NOMO-1 treated with dmso at 0.1 percent for 144 hours (cell line): Measurements from ENCODE around the gene NR1D1.

Experiments
- DNase-seq: peaks from one replicate; lab custom pipeline; 2025; ENCODE audit not compliant: unreplicated experiment; lab: John Stamatoyannopoulos, UW

NR1D1 gene

DNA sequence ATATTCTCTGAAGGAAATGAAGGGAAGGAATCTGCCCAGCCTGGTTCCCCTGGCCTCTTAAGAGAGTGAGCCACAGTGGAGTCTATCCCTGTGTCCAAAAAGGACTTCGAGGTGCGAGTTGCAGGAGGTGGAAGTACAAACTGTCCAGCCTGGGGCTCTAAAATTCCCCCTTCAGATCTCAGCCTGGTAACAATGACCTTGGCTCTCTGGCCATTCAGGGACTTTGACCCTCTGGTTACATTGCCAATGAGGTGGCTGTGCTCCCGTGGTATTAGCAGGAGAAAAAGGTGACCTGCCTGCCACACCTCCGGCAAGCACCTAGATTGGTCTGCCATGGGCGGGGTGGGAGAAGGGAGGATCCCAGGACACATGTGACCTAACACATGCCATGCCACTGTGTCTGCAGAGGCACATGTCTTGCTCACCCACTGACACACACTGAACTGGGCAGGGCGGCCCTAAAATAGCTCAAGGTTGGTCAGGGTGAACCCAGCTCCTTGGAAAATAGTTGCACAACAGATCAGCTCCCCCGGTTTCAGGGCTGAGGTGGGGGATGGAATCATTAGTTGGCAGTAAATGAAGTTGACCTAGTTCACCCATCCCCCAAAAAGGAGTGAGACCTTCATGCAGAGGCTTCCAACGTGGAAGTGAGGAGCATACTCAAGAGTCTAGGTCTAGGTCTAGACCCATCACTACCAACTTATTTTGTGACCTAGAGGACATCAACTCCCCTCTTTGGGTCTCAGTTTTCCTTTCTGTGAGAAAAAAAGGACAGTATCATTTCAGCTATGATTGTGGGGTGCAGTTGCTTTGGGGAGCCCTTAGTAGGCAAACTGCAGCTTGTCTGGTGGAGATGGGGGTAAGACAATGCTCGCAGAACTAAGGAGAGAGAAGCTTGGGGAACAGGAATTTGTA lies 2.2 kb downstream of the NR1D1 start:
- DNase-seq = no peak

GRCh38 chr17:40097087-40097486 lies 3.3 kb downstream of the NR1D1 start:
- no peak for DNase-seq

- no peak for DNase-seq
Observed at GRCh38 chr17:40095944-40096791, 4.2 kb downstream of the NR1D1 start.

DNA sequence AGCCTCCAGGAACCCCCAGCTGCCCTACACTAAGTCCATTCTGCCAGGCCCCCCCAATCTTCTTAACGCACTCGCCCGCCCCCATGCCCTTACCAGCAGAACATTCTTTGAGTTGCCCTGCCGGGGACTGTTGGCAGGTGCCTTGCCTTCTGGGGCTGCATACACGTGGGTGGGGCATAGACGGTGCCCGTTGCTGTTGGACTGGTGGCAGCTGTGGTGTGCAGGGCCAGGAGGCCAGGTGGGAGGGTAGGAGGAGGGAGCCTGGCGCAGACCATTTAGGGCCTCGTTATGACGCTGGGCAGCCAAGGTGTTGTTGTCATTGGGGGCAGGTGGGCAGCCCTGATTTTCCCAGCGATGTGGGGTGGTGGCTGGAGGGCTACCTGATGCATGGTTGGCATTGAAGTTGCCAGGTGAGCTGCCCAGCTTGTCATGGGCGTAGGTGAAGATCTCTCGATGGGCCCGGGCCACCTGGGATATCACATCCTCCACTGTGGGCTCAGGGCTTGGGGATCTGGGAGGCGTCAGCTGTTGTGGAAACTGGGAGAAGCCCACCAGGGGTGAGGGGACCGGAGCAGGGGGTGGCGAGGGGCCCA lies 4.9 kb downstream of the NR1D1 start:
- no peak for DNase-seq

GRCh38 chr17:40094874-40095273 lies 5.5 kb downstream of the NR1D1 start:
- DNase-seq = no peak

DNA sequence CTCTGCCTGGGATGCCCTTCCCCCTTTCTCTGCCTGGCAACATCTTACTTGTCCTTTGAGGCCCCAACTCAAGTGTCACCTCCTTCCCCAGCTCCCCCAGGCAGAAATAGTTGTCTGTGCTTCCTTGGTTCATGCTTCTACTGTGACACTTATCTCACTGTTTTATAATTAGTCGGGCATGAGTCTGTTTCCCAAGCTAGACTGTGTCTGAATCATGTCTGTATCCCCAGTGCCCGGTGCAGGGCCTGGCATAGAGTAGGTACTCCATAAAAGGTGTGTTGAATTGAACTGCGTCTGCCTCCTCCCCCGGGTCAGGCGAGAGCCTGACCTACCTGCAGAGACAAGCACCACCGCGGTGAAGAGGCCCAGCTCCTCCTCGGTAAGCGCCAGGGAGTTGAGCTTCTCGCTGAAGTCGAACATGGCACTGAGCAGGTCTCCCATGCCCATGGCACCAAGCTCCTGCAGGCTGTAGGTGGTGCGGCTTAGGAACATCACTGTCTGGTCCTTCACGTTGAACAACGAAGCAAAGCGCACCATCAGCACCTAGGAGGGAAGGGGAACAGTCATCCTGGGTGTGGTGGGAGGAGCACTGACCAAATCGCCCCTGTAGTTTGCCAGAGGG lies 6.7 kb downstream of the NR1D1 start:
- no peak for DNase-seq

DNA sequence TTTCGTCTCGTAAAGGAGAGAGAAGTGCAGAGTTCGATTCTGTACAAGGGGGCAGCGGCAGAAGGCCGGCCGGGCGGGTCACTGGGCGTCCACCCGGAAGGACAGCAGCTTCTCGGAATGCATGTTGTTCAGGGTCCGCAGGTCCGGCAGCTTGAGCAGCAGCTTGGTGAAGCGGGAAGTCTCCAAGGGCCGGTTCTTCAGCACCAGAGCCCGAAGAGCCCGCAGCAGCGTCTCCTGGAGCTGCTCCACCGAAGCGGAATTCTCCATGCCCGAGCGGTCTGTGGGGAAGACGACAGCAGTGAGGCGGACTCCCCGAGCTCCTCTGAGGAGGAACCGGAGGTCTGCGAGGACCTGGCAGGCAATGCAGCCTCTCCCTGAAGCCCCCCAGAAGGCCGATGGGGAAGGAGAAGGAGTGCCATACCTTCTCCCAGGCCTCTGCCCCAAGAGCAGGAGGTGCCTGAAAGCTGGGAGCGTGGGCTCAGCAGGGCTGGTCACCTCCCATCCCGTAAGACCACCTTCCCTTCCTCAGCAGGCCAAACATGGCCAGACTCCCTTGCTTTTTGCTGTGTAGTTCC lies 7.3 kb downstream of the NR1D1 start:
- DNase-seq = no peak

DNA sequence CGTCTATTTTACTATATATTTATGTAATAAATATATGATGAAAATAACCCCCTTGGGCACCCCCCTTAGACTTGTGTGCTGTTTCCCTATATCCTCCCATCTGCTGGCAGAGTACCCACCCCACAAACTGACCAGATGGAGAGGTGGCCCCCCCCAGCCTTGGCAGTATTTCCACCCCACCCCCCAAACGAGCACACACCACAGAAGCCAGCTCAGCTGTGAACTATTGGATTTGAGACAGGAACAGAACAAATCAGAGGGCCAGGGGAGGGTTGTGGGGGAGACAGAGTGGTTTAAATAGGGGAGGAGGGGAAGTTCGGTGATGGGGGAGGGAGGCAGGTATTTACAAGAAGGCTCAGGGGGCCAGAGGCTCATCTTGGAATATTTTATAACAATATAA lies 7.8 kb downstream of the NR1D1 start:
- DNase-seq = no peak

DNA sequence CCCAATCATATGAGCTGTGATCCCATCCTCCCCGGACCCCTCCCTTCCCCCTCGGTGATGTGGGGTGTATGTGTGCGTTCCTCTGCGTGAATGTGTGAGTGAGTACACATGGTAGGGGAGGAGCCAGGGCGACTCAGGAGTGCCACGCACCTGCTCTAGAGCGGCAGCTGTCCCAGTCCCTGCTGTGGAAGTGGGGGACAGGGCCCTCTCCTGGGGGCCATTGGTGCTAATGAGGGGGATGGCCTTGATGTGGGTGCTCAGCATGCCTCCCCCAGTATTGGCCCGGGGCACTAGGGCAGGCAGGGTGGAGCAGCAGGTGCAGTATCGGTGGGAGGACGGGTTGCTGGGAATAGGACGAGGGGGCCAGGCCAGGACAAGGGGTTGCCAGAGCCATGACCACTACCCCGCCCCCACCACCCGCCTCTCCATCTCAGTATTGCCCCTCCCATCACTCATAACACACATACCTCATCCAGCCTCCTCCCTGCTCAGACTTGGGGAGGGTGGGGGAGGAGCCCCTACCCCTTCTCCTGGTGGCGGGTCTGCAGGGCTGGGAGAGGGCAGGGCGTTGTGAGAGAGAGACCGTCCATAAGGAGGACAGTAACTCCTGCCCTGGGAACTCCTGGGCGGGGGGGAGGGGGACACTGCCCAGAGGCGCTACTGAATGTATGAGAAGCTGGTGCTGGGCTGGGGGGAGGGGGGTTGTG lies 8.5 kb downstream of the NR1D1 start:
- no peak for DNase-seq

DNA sequence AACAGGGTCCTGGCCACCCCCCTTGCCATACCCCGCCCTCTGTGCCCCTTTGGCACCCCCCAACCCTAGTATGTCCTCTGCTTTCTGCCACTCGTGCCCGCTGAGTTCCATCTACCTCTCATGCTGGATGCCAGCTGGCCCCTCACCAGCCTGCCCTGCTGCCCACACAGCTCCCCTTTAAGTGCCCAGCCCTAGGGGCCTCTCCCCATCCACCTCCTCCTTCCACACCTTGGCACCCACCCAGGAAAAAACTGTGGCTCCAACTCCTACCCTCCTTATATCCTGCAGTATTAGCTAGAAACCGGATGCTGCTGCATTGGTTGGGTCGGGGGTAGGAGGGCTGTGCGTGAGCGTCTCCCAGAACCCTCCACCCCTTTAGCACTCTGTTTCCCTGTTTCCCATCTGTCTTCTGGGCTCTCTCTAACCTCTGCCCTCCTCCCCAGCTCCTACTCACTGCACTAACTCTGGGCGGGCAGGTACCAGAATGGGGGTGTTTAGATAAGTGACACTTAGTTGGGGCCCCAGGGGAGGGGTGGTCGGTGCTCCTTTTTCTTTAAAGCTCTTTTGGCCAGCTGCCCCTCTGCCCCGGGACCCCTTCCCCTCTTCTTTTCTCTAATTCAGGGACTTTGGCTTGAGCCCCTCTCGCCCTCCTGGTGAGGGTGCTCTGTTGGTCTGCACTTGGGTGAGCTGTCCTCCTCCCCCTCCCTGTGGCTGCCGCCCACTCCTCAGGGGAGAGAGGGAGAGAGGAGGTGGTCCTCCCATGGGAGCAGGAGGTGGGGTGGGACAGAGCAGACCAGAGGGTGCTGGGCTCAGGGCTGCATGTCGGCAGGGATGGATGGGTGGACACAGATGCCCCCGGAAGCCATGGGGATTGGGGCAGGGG lies 9.9 kb downstream of the NR1D1 start:
- no peak for DNase-seq

DNA sequence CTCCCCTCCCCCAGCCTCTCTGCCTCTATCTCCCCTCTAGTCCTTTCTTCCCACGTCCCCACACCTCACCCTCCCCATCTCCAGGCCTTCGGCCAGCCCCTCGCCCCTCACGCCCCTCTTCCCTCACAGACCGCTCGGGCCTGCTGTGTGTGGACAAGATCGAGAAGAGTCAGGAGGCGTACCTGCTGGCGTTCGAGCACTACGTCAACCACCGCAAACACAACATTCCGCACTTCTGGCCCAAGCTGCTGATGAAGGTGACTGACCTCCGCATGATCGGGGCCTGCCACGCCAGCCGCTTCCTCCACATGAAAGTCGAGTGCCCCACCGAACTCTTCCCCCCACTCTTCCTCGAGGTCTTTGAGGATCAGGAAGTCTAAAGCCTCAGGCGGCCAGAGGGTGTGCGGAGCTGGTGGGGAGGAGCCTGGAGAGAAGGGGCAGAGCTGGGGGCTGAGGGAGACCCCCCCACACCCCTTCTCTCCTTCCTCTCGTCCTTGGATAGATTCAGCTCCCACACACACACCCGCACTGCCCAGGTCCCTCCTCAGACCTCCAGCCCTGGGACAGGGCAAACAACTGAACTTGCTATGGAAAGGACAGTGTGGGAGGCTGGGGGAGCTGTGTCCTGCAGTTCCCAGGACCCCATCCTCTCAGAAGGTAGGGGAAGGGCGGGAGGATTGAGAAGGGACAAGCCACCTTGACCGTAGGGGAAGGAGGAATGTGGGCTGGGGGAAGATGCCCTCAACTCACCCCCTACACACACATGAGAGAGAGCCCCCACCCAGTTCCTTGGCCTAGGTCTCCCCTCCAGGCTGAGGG lies 11.1 kb downstream of the NR1D1 start:
- DNase-seq = no peak

DNA sequence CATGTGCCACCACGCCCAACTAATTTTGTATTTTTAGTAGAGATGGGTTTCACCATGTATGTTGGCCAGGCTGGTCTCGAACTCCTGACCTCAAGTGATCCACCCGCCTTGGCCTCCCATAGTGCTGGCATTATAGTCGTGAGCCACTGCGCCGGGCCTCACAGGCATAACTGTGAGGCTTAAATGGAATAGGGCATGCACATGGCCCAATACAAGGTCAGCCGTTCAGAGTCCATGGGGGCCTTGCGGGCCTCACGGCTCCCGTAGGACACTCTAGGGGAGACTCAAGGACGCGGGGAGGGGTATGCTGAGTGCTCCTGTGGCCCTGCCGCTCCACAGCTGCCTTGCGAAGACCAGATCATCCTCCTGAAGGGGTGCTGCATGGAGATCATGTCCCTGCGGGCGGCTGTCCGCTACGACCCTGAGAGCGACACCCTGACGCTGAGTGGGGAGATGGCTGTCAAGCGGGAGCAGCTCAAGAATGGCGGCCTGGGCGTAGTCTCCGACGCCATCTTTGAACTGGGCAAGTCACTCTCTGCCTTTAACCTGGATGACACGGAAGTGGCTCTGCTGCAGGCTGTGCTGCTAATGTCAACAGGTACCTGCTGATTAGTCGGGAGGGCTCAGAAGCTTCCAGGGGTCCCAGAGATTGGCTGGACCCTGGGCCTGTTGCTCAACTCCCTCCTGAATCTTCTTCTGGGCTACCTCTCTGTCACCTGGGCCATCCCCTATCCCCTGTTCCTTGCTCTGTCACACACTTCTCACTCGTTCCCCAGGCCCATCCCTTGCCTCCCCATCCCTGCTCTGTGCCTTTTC lies 12.3 kb downstream of the NR1D1 start:
- no peak for DNase-seq

DNA sequence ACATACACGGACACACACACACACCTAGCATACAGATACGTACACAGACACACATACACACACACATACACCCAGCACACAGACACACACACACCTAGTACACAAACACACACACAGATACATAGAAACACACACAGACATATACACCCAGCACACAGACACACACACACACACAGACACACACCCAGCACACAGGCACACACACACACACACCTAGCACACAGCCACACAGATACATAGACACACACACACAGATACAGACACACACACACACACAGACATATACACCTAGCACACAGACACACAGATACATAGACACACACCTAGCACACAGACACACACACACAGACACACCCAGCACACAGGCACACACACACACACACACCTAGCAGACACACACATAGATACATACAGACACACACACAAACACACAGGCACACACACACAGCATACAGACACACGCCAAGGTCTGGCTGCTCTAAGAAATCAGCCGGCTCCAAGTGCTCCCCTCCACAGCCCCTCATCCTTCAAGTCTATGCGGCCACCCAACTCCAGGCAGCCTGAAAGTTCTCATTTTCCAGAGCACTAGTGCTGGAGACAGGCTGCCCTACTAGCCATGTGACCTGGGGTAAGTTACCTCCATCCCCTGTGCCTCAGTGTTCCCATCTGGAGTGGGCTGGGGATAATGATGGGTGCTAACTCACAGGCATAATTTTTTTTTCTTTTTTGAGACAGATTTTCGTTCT lies 13.2 kb downstream of the NR1D1 start:
- no peak for DNase-seq

DNA sequence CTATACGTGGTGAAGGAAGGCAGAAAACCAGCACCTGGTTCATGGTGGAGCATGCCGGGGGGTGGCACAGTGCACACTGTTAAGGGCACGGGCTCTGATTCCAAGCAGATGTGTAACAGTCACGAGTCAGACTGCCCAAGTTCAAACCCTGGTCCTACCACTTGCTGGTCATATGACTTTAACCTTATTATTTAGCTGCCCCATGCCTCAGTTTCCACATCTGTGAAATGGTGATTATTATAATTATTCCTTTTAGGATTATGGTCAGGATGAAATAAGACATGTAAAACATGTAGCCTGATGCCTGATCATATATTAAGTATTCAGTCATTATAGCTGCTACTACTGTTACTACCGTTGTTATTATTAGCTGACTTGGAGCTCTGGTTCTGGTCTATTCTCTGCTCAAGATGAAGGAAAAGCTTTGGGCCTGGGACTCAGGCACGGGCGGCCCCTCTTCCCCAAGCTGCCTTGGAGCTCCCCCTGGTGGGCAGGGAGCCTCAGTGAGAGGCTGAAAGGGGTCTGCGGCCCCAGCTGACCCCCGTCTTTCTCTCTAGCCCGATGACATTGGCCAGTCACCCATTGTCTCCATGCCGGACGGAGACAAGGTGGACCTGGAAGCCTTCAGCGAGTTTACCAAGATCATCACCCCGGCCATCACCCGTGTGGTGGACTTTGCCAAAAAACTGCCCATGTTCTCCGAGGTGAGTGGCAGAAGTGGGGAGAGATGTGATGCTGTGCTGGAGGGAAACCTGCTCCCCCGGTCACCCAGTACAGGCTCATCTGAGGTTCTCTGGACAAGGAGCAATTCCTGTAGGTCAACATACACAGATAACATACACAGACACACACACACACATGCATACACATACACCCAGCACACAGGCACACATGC lies 14.0 kb downstream of the NR1D1 start:
- no peak for DNase-seq

- no peak for DNase-seq
Observed at GRCh38 chr17:40084477-40084876, 15.9 kb downstream of the NR1D1 start.

GRCh38 chr17:40079545-40079944 lies 20.8 kb downstream of the NR1D1 start:
- DNase-seq = no peak
